MG63 (cell line): Measurements from ENCODE around the gene LRRC7. TPM values are rescaled to one million over a fixed set of nuclear protein-coding genes. Genes with fewer than 3 reads are reported as not detected.

Source experiments
- DNase-seq: peaks from one replicate; pipeline ENCODE4 v3.0.0-alpha.2; 2020
- H3K27me3 ChIP-seq: fragments of 250-450 bp; sonication (Bioruptor Pico); 2 replicates; pipeline ENCODE4 v1.5.1; 2020; ENCODE audit warnings: mild to moderate bottlenecking, moderate library complexity
- H3K36me3 ChIP-seq: fragments of 250-450 bp; sonication (Bioruptor Pico); 2 replicates; pipeline ENCODE4 v1.5.1; 2020; ENCODE audit warnings: mild to moderate bottlenecking, moderate library complexity
- H3K4me3 ChIP-seq: fragments of 250-450 bp; sonication (Bioruptor Pico); 2 replicates; pipeline ENCODE4 v1.5.1; 2020; ENCODE audit warnings: mild to moderate bottlenecking, moderate library complexity
- H3K9me3 ChIP-seq: fragments of 250-450 bp; sonication (Bioruptor Pico); 2 replicates; pipeline ENCODE4 v1.5.1; 2020; ENCODE audit warnings: mild to moderate bottlenecking, moderate library complexity
- total RNA-seq: library from RNA; depleted of rRNA; stranded (reverse); fragments of >200 nt; shearing (Covaris generic); gene quantifications from 2 replicates; pipeline ENCODE4 v1.2.3, GENCODE V29; 2014; ENCODE audit warnings: low replicate concordance

Gene LRRC7
- total RNA-seq, 1 experiment from 2014 or later = not detected

DNA sequence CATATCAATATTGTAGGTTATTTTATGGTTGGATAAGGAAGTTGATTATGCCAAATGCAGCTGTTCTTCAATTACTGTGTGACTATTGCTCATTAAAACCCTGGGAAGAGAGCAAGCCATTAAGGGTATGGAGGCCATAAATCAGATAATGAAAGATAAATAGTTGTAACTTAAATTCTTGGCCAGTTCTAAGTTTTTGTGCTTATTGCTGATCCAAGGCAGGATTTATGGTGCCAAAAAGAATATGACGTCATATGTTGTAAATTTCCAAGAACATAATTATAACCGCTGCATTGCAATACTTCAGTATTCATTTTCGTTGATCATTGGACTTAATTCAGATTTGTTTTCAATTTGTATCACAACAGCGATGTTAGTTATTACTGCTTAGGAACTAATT is 426.1 kb downstream of the LRRC7 start:
- H3K27me3 ChIP-seq = no peaks in the 10 kb centered on the region
- H3K4me3 ChIP-seq = no peak overlapping the region
- DNase-seq = no peak
- H3K9me3 ChIP-seq = no peaks in the 10 kb centered on the region
- H3K36me3 ChIP-seq = no peaks in the 10 kb centered on the region

DNA sequence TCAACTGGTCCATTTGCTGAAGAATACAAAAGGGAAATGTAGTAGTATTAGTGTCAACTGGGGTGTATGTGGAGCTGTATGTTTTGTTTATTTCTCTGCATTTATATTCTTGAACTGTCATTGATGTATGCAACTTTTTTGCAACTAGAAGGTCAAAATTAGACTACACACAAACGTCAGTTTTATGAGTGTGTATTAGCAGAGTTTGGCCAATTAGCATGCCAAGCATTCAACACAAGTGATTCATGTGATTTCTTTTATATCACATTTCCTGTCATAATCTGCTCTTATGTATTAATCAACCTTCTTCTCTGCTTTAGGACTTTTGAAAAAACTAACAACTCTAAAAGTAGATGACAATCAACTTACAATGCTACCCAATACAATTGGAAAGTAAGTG is 426.5 kb downstream of the LRRC7 start:
- H3K4me3 ChIP-seq = no peak overlapping the region
- no peaks in the 10 kb centered on the region for H3K36me3 ChIP-seq
- no peaks in the 10 kb centered on the region for H3K27me3 ChIP-seq
- peak; percentile 2 for DNase-seq
- H3K9me3 ChIP-seq = no peaks in the 10 kb centered on the region

DNA sequence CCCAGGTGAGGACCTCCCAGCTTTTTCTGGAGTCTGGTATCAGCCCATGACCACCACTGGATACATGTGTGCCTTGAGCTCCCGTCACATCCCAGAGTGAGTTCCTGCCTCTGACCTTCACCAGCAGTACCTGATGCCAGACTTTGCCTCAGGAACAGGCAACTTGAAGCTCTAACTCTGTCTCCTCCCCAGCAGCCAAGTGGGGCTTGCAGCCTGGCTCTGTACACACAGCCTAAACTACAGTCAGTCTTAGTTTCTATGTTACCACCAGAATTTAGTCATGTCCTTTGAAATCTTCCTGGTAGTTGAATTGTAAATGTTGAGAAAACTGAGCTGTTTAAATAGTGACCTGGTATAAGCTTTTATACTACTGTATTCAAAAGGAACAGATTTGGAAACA is 431.1 kb downstream of the LRRC7 start:
- H3K36me3 ChIP-seq = no peaks in the 10 kb centered on the region
- H3K9me3 ChIP-seq = no peaks in the 10 kb centered on the region
- H3K27me3 ChIP-seq = no peaks in the 10 kb centered on the region
- no peak for DNase-seq
- H3K4me3 ChIP-seq = no peak overlapping the region

DNA sequence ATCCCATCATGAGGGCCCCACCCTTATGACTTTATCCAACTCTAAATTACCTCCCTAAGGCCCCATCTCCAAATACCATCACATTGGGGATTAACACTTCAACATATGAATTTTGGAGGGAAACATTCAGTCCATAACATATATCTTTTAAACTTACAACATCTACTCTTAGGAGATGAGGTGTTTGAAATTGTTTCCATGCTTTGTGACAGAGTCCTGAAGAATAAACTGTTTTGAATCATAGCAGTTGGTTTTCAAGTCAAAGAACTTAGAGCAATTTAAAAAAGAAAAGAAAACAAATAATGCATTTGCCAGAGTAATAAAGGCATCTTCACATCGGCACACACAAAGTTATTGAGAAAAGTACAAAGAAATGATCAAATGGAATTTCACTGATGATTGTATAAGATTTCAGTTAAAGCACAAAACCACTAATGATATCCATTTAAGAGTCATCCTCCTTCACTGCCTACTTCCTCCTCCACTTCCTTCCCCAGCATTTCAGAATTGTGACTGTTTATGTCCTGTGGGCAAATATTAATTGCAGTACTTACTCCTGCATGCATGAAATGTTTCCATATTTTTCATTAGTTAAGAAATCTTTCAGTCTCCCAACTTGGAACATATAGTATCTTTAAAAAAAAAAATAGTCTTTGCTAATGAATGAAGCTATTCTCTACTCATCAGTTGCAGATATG is 435.6 kb downstream of the LRRC7 start:
- Histone ChIP-seq H3K9me3 (no peaks in the 10 kb centered on the region), H3K36me3 (no peaks in the 10 kb centered on the region), H3K4me3 (no peak overlapping the region), H3K27me3 (no peaks in the 10 kb centered on the region)
- DNase-seq = no peak

DNA sequence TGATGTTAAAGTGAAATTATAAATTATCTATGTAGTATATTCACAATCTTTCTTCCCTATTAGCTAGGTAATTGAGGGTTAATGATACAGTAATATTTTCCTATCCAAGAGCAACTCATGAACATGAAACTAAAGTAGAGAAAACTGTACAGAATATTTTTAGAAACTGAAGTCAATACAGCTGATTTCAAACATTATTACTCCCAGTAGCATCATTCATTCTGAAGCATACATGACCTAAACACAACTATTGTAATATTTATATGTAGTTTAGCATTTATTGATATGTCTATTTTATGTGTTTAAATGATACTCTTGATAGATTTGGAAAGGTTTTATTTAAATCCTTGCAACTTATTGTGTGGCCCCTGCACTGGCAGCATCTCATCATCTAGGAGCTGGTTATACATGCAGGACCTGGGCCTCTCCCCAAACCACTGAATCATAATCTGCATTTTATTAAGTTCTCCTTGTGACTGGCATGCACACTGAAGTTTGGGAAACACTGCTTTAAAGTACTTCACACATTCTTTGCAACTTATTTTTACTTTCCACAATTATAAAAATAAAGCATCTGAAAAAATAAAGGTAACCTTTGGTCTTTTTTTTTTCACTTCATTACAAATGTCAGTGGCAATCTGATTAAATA is 437.8 kb downstream of the LRRC7 start:
- no peaks in the 10 kb centered on the region for H3K36me3 ChIP-seq
- H3K27me3 ChIP-seq = no peaks in the 10 kb centered on the region
- no peaks in the 10 kb centered on the region for H3K9me3 ChIP-seq
- no peak overlapping the region for H3K4me3 ChIP-seq
- no peak for DNase-seq

DNA sequence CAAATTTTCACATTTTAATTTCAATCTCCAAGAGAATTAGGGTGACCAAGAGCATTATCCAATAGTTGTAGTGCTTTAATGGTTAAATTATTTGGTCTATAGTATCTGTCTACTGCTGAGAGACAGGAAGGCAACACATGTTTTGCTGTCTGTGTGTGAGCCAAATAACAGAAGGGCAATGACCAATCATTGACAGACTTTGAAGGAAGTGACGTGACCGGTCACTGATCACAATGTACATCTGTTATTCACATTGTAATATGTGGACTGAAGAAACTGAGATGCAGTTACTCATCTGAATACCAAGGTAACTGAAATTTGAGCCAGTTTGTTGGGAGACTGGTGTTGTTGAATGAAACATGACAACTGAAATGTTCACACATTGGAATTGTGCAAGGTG is 440.9 kb downstream of the LRRC7 start:
- Histone ChIP-seq H3K9me3 (no peaks in the 10 kb centered on the region), H3K36me3 (no peaks in the 10 kb centered on the region), H3K27me3 (no peaks in the 10 kb centered on the region), H3K4me3 (no peak overlapping the region)
- no peak for DNase-seq

DNA sequence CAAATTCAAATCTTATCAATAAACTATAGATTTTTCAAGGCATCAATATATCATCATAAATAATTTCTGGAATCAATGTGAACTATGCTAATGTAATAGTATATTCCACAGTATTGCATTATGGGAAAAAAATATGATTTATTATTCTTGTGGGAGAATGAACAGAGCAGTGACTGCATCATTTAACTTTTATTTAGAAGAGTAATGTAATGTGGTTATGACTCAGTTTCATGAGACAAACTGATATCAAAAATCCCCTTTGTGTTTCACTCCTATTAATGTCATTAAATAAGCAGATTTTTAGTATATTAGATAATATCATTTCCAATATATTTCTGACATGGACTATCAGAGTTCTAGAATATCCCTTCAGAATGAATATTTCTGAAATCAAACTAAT is 450.0 kb downstream of the LRRC7 start:
- DNase-seq = no peak
- H3K36me3 ChIP-seq = no peaks in the 10 kb centered on the region
- no peaks in the 10 kb centered on the region for H3K9me3 ChIP-seq
- H3K27me3 ChIP-seq = no peaks in the 10 kb centered on the region
- H3K4me3 ChIP-seq = no peak overlapping the region

DNA sequence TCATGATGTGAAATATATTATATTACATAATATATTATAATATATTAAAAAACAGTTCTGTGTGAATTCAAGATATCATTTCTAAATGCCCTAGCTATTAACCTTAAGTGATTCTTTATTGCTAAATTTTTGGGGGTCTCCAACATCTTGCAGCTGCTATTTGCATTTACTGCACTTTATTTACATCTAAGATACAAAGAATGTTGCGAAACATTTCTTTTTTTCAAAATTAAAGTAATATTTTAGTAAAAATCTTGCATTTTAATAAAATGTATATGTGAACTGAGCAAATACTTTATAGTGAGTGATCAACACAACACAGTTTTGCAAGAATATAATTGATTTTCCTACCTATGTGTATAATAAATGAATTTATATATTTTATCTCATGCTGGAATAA is 456.6 kb downstream of the LRRC7 start:
- no peak overlapping the region for H3K4me3 ChIP-seq
- H3K9me3 ChIP-seq = no peaks in the 10 kb centered on the region
- DNase-seq = no peak
- no peaks in the 10 kb centered on the region for H3K36me3 ChIP-seq
- no peaks in the 10 kb centered on the region for H3K27me3 ChIP-seq

DNA sequence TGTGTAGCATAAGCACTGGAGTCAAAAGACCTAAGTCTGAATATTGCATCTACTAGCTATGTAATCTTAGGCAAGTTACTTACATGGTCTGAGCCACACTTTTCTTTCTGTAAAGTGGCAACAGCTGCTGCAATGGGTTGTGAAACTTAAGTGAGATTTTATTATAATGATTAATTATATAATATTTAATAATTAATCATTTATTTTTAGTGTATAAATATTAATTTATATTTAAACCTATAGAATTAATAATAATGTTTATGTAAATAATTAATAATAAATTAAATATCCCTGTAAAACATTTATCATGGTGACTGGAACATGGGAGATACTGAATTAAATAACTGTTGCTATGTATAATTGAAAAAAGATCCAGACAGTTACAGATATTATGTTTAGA is 457.3 kb downstream of the LRRC7 start:
- H3K36me3 ChIP-seq = no peaks in the 10 kb centered on the region
- H3K9me3 ChIP-seq = no peaks in the 10 kb centered on the region
- no peaks in the 10 kb centered on the region for H3K27me3 ChIP-seq
- no peak overlapping the region for H3K4me3 ChIP-seq
- DNase-seq = no peak

DNA sequence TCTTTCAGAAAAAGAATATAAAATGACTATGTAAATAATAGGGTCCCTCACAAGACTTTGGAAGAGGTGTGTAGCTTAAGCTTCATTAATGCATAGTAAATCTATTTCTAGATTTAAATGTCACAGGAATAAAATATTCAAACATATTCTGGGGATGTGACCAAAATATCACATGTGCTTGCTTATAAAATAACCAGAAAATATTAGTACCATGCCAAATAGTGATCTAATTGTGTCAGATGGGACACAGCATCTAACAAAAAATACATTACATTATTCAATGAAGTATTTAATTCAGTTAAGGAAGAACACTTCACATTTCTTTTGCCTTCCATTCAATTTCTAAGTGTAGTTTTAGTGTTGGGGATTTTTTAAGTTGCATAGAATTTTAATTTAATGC is 458.1 kb downstream of the LRRC7 start:
- DNase-seq = no peak
- Histone ChIP-seq H3K36me3 (no peaks in the 10 kb centered on the region), H3K9me3 (no peaks in the 10 kb centered on the region), H3K27me3 (no peaks in the 10 kb centered on the region), H3K4me3 (no peak overlapping the region)

DNA sequence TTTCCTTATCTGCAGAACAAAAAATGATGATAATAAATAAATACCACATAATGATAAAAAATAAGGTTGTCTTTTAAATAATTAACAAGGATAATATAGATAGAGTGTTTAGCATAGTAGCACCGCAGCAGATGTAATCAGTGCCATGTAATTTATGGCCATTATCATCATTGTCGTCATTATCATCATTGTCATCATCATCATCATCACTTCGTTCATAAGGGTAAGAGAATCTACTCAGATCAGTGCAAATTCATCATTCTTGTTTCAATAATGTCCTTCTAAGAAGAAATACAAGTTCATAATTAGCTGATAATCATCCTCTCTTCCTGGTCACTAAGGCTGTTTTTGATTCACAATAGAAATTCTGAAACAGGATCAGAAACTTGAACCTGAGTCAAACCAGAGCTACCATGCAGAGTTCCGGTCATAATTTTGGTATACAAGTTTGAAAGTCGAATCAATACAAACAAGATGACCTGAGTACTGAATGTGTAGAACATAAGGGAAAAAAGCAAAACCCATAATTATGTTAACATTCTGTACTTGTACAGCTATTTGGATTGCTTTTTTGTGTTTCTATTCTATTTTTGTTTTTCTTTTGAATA is 465.6 kb downstream of the LRRC7 start:
- DNase-seq = no peak
- Histone ChIP-seq H3K36me3 (no peaks in the 10 kb centered on the region), H3K9me3 (no peaks in the 10 kb centered on the region), H3K27me3 (no peaks in the 10 kb centered on the region), H3K4me3 (no peak overlapping the region)

DNA sequence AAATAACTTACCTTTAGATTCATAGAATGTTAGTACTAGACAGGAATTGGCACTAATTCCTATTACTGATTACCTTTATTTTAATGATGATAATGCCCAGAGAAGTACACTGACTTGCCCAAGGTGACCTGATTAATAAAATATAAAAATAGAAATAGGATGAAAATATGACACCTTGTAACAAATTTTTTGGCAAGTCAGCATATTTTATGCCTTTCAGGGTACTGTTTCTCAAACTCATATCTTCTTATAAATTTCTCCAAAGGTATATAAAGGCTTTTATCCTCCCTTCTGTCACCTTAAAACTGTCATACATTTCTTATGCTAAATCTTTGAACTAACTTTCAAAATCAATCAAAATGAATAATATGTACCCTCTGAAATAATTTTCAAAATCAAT is 466.2 kb downstream of the LRRC7 start:
- H3K4me3 ChIP-seq = no peak overlapping the region
- no peaks in the 10 kb centered on the region for H3K36me3 ChIP-seq
- no peak for DNase-seq
- H3K27me3 ChIP-seq = no peaks in the 10 kb centered on the region
- no peaks in the 10 kb centered on the region for H3K9me3 ChIP-seq

DNA sequence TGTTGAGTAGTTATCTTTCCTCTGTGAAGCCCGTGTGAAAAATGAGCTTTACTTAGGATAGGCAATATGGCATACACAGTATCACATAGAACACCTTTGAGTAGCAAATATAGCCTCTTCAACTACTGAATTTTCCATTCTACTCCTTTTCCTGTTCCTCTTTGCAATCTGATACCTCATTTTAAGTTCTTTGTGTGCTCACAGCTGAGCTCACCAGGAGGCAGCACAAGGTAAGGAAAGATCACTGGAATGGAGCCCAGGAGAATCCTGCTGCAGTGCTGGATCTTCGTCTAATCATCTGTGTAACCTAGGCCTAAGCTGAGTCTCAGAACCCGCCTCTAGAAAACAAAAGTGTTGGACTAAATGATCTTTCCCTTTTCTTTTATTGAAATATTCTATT is 466.7 kb downstream of the LRRC7 start:
- Histone ChIP-seq H3K27me3 (no peaks in the 10 kb centered on the region), H3K9me3 (no peaks in the 10 kb centered on the region), H3K4me3 (no peak overlapping the region), H3K36me3 (no peaks in the 10 kb centered on the region)
- DNase-seq = peak; percentile 13

DNA sequence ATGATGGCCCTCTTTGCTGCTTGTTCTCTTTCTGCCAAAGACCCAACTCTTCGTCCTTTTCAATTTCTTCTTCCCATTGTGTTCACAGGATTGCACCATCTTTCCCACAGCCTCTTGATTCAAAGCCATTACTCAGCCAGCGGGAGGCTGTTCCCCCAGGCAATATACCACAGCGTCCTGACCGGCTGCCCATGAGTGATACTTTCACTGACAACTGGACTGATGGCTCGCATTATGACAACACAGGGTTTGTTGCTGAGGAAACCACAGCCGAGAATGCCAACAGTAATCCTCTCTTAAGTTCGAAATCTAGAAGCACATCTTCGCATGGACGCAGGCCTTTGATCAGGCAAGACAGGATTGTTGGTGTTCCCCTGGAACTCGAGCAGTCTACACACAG is 470.3 kb downstream of the LRRC7 start:
- no peaks in the 10 kb centered on the region for H3K27me3 ChIP-seq
- H3K9me3 ChIP-seq = no peaks in the 10 kb centered on the region
- H3K4me3 ChIP-seq = no peak overlapping the region
- peak; percentile 44 for DNase-seq
- no peaks in the 10 kb centered on the region for H3K36me3 ChIP-seq

DNA sequence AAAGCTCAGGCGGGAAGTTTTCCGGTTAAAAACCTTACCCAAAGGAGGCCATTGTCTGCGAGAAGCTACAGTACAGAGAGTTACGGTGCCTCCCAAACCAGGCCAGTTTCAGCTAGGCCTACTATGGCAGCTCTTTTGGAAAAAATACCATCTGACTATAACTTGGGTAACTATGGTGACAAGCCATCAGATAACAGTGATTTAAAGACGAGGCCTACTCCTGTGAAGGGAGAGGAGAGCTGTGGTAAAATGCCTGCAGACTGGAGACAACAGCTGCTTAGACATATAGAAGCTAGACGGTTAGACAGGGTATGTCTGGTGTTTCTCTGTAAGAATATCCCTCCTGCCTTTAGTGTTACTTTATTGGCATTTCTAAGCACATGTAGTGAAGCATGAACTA is 471.8 kb downstream of the LRRC7 start:
- Histone ChIP-seq H3K36me3 (no peaks in the 10 kb centered on the region), H3K9me3 (no peaks in the 10 kb centered on the region), H3K4me3 (no peak overlapping the region), H3K27me3 (no peaks in the 10 kb centered on the region)
- DNase-seq = no peak

DNA sequence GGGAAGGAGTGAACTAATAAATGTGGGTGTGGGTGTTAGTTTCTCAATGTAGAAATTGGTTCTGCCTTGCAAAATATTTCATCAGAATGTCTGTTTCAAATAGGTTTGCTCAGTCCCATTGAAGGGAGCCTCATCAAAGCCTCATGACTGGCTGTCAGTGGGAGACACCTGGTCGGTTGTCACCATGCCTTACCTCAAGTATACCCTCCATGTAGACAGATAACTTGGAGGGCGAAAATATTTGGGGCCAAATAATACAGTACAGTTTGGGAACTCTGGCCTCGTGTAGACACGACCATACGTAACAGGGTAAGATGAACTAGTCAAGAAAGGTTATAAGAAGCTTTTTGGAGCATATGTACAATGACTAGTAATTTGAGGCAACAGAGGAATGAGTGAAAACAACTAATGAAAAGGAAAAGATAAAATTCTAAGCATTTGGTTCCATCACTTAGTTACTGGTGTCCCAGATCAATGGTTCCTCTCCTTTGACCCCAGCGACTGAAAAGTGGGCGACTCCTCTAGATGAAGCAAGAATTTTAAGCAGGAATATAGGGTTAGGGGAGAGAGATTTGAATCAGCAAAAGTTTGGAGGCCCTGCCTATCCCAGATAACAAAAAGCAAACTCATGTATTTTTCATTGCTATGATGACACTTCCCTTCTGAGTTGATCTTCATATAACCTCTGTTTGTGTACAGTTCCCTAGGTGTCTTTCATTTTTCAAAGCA is 473.8 kb downstream of the LRRC7 start:
- H3K27me3 ChIP-seq = no peaks in the 10 kb centered on the region

DNA sequence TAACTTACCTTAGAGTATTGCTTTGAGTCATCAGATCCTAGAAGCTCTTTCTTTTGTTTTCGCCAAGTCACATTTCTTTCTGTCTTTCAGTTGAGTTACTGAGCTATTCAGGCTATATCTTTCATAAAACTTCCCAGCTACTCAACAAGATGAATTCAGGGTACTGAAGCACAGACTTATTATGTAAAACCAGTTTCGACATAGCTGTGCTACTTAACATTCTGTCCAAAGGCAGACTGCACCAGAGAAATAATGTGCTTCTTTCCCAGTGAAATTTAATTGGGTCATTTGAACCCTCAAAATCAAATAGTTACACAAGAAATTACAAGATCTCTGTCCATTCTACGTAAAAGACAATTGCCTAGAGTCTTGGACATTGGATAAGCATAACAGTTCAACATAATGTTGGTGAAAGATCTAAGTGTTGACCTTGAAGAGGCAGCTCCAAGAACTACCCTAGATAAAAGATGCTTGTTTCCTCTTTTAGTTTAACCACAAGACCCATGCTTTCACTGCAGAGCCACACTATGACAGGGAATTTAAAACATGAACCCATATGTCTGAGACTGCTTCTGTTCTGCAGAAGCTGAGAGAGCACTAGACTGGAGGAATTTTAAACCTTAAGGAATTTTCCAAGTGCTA is 474.5 kb downstream of the LRRC7 start:
- no peak for DNase-seq

More for the DNA sequence above, 473.8 kb downstream of the LRRC7 start:
- Histone ChIP-seq H3K4me3 (no peak overlapping the region), H3K36me3 (no peaks in the 10 kb centered on the region), H3K9me3 (no peaks in the 10 kb centered on the region)
- DNase-seq = no peak

More for the DNA sequence above, 474.5 kb downstream of the LRRC7 start:
- H3K4me3 ChIP-seq = no peak overlapping the region
- H3K9me3 ChIP-seq = no peaks in the 10 kb centered on the region
- no peaks in the 10 kb centered on the region for H3K36me3 ChIP-seq
- H3K27me3 ChIP-seq = no peaks in the 10 kb centered on the region
